ENCODE results near the gene SPATA16.

Gene SPATA16

GRCh38 chr3:173096140-173096539 lies 44.9 kb downstream of the SPATA16 start:
- H3K4me3 ChIP-seq (ENCODE audit: low read length) = no peak overlapping the region
- TF ChIP-seq ZNF274 (IDR thresholded peaks at IDR 0.05; ENCODE audit: low read depth, low read length) = no peak

GRCh38 chr3:173092038-173092437 lies 49.0 kb downstream of the SPATA16 start:
- TF ChIP-seq ZNF274 (IDR thresholded peaks at IDR 0.05; ENCODE audit: low read depth, low read length) = no peak
- no peak overlapping the region for H3K4me3 ChIP-seq (ENCODE audit: low read length)

GRCh38 chr3:173090492-173090891 lies 50.5 kb downstream of the SPATA16 start:
- no peak overlapping the region for H3K4me3 ChIP-seq (ENCODE audit: low read length)
- no peak for TF ChIP-seq ZNF274 (IDR thresholded peaks at IDR 0.05; ENCODE audit: low read depth, low read length)

GRCh38 chr3:173089283-173089682 lies 51.8 kb downstream of the SPATA16 start:
- H3K4me3 ChIP-seq (ENCODE audit: low read length) = no peak overlapping the region
- no peak for TF ChIP-seq ZNF274 (IDR thresholded peaks at IDR 0.05; ENCODE audit: low read depth, low read length)

- no peak for TF ChIP-seq ZNF274 (IDR thresholded peaks at IDR 0.05; ENCODE audit: low read depth, low read length)
- H3K4me3 ChIP-seq (ENCODE audit: low read length) = no peak overlapping the region
Observed at GRCh38 chr3:173078525-173078924, 62.5 kb downstream of the SPATA16 start.

- no peak overlapping the region for H3K4me3 ChIP-seq (ENCODE audit: low read length)
Observed at GRCh38 chr3:173066044-173067004, 74.7 kb downstream of the SPATA16 start.

DNA sequence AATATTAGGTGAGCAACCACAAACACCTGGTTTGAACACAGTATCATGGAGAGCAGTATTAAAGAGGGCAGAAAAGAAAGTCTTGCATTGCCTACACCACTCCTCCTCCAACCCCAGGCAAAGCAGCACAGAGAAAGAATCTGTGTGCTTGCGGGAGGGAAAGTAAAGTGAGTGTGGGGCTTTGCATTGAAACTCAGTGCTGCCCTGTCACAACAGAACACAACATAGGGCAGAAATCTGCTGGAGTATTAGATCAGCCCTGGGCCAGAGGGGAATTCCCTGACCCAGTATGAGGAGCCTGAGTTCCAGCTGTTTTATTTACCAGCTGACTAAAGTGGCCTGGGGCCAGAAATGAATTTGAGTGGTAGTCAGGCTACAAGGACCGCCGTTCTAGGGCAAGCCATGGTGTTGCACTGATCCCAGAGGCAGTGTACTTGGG lies 75.5 kb downstream of the SPATA16 start:
- H3K4me3 ChIP-seq (ENCODE audit: low read length) = no peak overlapping the region
- TF ChIP-seq ZNF274 (IDR thresholded peaks at IDR 0.05; ENCODE audit: low read depth, low read length) = no peak

More at GRCh38 chr3:173066044-173067004, 74.7 kb downstream of the SPATA16 start:
- TF ChIP-seq ZNF274 (IDR thresholded peaks at IDR 0.05; ENCODE audit: low read depth, low read length) = no peak

GRCh38 chr3:173064631-173065030 lies 76.4 kb downstream of the SPATA16 start:
- no peak overlapping the region for H3K4me3 ChIP-seq (ENCODE audit: low read length)
- no peak for TF ChIP-seq ZNF274 (IDR thresholded peaks at IDR 0.05; ENCODE audit: low read depth, low read length)

DNA sequence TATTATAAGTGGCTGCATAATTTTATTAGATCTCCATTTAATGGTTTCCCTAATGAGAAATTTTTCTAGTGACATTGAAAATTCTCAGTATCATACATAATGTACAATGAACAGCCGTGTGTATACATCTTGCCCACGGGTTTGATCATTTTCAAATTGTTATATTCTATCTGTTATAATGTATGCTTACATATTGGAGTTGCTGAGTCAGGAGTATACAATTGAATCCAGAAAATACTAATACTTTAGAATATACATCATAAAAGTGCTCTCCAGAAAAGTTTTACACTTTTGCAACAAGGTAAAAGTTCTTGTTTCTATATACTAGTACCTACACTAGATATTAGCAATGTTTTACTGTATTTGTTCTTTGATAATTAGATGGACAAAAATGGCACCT lies 82.8 kb downstream of the SPATA16 start:
- no peak for TF ChIP-seq ZNF274 (IDR thresholded peaks at IDR 0.05; ENCODE audit: low read depth, low read length)
- no peak overlapping the region for H3K4me3 ChIP-seq (ENCODE audit: low read length)

GRCh38 chr3:173055228-173055933 lies 85.7 kb downstream of the SPATA16 start:
- no peak overlapping the region for H3K4me3 ChIP-seq (ENCODE audit: low read length)

DNA sequence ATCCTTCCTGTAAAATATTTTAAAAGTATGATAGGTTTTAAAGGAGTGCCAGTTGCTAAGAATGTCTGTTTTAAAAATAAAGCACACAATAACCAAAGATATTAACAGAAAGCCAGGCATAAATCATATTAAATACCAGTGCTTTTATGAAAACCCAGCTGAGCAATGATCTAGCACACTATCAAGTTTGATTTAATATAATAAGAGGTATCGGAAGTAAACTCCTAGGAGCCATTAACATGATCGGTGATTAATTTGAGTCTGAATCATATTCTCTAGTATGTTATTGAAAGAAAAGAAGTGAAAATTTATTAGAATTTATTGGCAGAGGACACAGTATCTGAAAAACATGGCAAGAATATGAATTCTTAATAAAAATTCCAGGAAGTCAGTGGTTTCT lies 91.7 kb downstream of the SPATA16 start:
- TF ChIP-seq ZNF274 (IDR thresholded peaks at IDR 0.05; ENCODE audit: low read depth, low read length) = no peak
- no peak overlapping the region for H3K4me3 ChIP-seq (ENCODE audit: low read length)

More at GRCh38 chr3:173055228-173055933, 85.7 kb downstream of the SPATA16 start:
- no peak for TF ChIP-seq ZNF274 (IDR thresholded peaks at IDR 0.05; ENCODE audit: low read depth, low read length)

- TF ChIP-seq ZNF274 (IDR thresholded peaks at IDR 0.05; ENCODE audit: low read depth, low read length) = no peak
- H3K4me3 ChIP-seq (ENCODE audit: low read length) = no peak overlapping the region
Observed at GRCh38 chr3:173045770-173046382, 95.2 kb downstream of the SPATA16 start.

DNA sequence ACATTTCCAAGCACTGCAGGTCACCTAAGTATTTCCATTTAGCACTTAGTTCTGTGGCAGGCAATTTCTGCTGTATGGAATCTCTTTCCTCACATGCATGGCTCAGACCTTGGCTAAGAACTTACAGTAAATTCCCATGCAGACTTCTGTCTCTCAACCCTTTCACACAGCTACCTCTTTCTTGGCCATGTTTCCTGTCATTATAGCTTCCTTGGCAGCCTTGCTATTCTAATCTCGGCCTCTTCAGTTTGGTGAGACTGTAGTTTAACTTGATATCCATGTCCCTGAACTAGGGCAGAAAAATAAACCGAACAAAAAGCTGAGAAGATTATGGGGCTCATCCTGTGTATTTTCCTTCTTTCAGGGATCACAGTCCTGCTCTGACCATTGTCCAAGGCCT lies 96.0 kb downstream of the SPATA16 start:
- no peak for TF ChIP-seq ZNF274 (IDR thresholded peaks at IDR 0.05; ENCODE audit: low read depth, low read length)
- no peak overlapping the region for H3K4me3 ChIP-seq (ENCODE audit: low read length)

DNA sequence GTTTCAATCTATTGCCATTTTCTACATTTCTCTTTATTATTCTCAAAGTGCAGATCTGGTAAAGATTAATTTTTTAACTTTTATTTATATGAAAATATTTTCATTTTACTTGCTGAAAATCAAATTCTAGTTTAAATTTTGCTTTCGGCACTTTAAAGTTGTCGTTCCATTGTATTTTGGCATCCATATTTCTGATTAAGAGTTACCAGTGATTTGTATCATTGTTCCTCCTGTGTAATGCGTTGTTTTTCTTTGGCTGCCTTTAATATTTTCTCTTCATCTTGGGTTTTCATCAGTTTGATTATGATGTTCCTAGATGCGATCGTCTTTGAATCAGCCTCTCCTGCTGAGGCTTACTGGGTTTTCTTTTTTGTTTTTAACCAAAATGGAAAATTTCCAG lies 97.3 kb downstream of the SPATA16 start:
- no peak for TF ChIP-seq ZNF274 (IDR thresholded peaks at IDR 0.05; ENCODE audit: low read depth, low read length)
- no peak overlapping the region for H3K4me3 ChIP-seq (ENCODE audit: low read length)

Data from GM08714 (cell line).